HL-60 (cell line): Measurements from ENCODE around the gene SNRPA1.

ENCODE experiments used
- DNase-seq, 2 experiments: peaks; one replicate each; pipeline ENCODE4 v3.0.0-alpha.2; 2010 to 2020; ENCODE audit warnings: low read depth in 1 of 2, low spot score in 1 of 2
- H3K27ac ChIP-seq: fragments of 250-450 bp; sonication (Bioruptor Pico); replicated peaks from 2 replicates; pipeline ENCODE4 v1.5.1; 2020; ENCODE audit warnings: mild to moderate bottlenecking, moderate library complexity
- H3K27me3 ChIP-seq: fragments of 250-450 bp; sonication (Bioruptor Pico); 2 replicates; pipeline ENCODE4 v1.5.1; 2021; ENCODE audit warnings: mild to moderate bottlenecking, moderate library complexity; ENCODE audit not compliant: insufficient read depth, poor library complexity, severe bottlenecking
- H3K4me3 ChIP-seq: replicated peaks from 2 replicates; pipeline ENCODE4 v1.5.1; 2011; ENCODE audit warnings: mild to moderate bottlenecking, control low read depth, low read length; ENCODE audit not compliant: insufficient read depth
- CTCF ChIP-seq: IDR thresholded peaks from one replicate; pipeline ENCODE4 v1.5.1; 2011; ENCODE audit warnings: low read length, control low read depth, inconsistent platforms; ENCODE audit not compliant: insufficient read depth
- GABPA ChIP-seq: IDR thresholded peaks from 2 replicates; pipeline ENCODE4 v1.6.1; 2012; ENCODE audit warnings: low read depth
- POLR2AphosphoS5 ChIP-seq: IDR thresholded peaks from 2 replicates; pipeline ENCODE4 v1.6.1; 2012; ENCODE audit warnings: low read depth
- REST ChIP-seq: IDR thresholded peaks from 2 replicates; pipeline ENCODE4 v1.6.1; 2012; ENCODE audit warnings: low read depth; ENCODE audit not compliant: insufficient replicate concordance
- SPI1 ChIP-seq: IDR thresholded peaks from 2 replicates; pipeline ENCODE4 v1.6.1; 2012; ENCODE audit warnings: low read depth, mild to moderate bottlenecking, borderline replicate concordance

SNRPA1 gene

GRCh38 chr15:101254157-101255050 is 40.6 kb downstream of the SNRPA1 start:
- no peaks in the 10 kb centered on the region for H3K27me3 ChIP-seq
- no peak for DNase-seq
- no peak overlapping the region for H3K27ac ChIP-seq
- no peak overlapping the region for H3K4me3 ChIP-seq
- TF ChIP-seq POLR2AphosphoS5 (no peak), GABPA (no peak), SPI1 (no peak), CTCF (no peak), REST (no peak)

DNA sequence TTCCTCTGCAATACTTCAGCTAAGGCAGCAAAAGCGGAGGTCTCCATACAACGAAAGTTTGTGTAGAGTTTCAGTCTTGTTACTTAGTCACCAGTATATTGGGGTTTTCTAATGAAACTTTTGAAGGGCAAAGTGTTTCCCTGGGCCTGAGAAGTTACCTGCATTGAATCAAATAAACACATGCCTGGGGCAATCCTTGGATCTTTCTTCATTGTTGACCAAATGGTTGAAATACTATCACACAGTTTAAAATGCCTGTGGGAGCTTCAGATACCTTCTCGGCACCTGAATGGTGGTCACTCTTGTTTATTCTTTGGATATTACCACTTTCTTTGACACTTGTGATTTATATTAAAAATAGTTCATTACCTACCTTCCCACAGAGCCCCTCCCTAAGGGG is 42.2 kb downstream of the SNRPA1 start:
- no peak for TF ChIP-seq POLR2AphosphoS5
- TF ChIP-seq REST, result no peak
- no peak for TF ChIP-seq GABPA
- no peak for TF ChIP-seq SPI1
- TF ChIP-seq CTCF, result no peak
- peak overlapping the region; percentile 69 for H3K4me3 ChIP-seq
- no peaks in the 10 kb centered on the region for H3K27me3 ChIP-seq
- peak overlapping the region; percentile 52 for H3K27ac ChIP-seq
- DNase-seq, result no peak

GRCh38 chr15:101251830-101252820 is 42.9 kb downstream of the SNRPA1 start, which contains the start of gene CHSY1:
Gene CHSY1 (minus strand): TSS chr15:101252048. CDS start chr15:101251456, 592 bp downstream.
- Histone ChIP-seq H3K27ac (peak within 1 kb of the TSS; percentile 79), H3K27me3 (no peaks in the 10 kb centered on the region), H3K4me3 (peak within 1 kb of the TSS; percentile 85)
- TF ChIP-seq GABPA (no peak), POLR2AphosphoS5 (peak; percentile 70), CTCF (no peak), REST (peak; percentile 47), SPI1 (no peak)
- DNase-seq, result peak; percentile 86 to 91
